Measurements from ENCODE around the gene SLBP. TPM values are rescaled to one million over a fixed set of nuclear protein-coding genes. Genes with fewer than 3 reads are reported as not detected.

SLBP gene
- total and polyA plus RNA-seq, 2 donors (not counting 1 experiment from before 2014, with no cell fraction given): 49.7 to 108 TPM

DNA sequence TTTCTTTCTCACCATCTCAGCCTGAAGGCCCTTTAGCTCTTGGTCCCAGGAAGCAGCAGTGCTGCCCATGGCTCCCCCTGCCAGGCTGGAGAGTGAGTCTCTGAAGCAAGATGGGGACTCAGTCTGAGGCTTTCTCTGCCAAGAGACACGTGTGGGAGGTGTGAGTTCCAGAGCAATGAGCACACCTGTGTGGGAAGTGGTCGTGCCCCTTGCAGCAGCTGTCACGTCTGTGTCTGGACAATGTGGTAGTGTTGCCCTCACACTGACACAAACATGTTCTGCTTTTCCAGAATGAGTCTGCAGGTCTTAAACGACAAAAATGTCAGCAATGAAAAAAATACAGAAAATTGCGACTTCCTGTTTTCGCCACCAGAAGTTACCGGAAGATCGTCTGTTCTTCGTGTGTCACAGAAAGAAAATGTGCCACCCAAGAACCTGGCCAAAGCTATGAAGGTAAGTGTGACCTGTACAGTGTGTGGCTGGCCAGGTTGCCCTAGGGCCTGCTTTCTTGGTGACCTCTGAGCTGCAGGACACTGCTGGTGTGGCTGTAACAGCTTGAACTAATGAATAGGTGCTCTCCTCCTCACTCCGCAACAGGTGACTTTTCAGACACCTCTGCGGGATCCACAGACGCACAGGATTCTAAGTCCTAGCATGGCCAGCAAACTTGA lies 11.1 kb upstream of the SLBP start:
- DNase-seq (ENCODE audit: low read depth in 2 of 2): peak in 1 of 2 donors; percentile 10
- no peaks in the 10 kb centered on the region for H3K27me3 ChIP-seq (ENCODE audit: control insufficient read depth, insufficient read depth, low read length)
- H3K4me2 ChIP-seq (ENCODE audit: extremely low read depth, insufficient read depth, low read length): peak overlapping the region; percentile 95
- H4K20me1 ChIP-seq (ENCODE audit: control insufficient read depth, extremely low read depth, insufficient read depth, low read length): no peaks in the 10 kb centered on the region
- no peak overlapping the region for H3K9ac ChIP-seq (ENCODE audit: insufficient read depth, low read length)
- no peaks in the 10 kb centered on the region for H3K9me3 ChIP-seq (ENCODE audit: control insufficient read depth, insufficient read depth, low read depth, low read length)
- H3K79me2 ChIP-seq (ENCODE audit: control insufficient read depth, insufficient read depth, low read length): peaks cover 75% of the 10 kb centered on the region
- peaks cover 24% of the 10 kb centered on the region for H3K4me1 ChIP-seq (ENCODE audit: control insufficient read depth, extremely low read depth, insufficient read depth, low read length)
- TF ChIP-seq EZH2 (IDR thresholded peaks at IDR 0.05; ENCODE audit: low read length, missing control alignments): no peak
- TF ChIP-seq, protein P1, sequence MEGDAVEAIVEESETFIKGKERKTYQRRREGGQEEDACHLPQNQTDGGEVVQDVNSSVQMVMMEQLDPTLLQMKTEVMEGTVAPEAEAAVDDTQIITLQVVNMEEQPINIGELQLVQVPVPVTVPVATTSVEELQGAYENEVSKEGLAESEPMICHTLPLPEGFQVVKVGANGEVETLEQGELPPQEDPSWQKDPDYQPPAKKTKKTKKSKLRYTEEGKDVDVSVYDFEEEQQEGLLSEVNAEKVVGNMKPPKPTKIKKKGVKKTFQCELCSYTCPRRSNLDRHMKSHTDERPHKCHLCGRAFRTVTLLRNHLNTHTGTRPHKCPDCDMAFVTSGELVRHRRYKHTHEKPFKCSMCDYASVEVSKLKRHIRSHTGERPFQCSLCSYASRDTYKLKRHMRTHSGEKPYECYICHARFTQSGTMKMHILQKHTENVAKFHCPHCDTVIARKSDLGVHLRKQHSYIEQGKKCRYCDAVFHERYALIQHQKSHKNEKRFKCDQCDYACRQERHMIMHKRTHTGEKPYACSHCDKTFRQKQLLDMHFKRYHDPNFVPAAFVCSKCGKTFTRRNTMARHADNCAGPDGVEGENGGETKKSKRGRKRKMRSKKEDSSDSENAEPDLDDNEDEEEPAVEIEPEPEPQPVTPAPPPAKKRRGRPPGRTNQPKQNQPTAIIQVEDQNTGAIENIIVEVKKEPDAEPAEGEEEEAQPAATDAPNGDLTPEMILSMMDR (conservative IDR thresholded peaks at IDR 0.05 in 1 of 2, IDR thresholded peaks at IDR 0.05 in 1 of 2; ENCODE audit: low read depth in 1 of 2, low read length in 2 of 2): no peak
- peak overlapping the region; percentile 2 for H3K27ac ChIP-seq (ENCODE audit: insufficient read depth, low read length)
- no peak overlapping the region for H2AFZ ChIP-seq (ENCODE audit: low read length)
- peak overlapping the region in 1 of 4 experiments; percentile 72 for H3K4me3 ChIP-seq (replicated peaks in 1 of 4; ENCODE audit: control extremely low read depth in 1 of 4, insufficient read depth in 1 of 4, low read depth in 3 of 4, low read length in 4 of 4)
- H3K36me3 ChIP-seq (ENCODE audit: control insufficient read depth, insufficient read depth, low read length): peaks cover 20% of the 10 kb centered on the region

DNA sequence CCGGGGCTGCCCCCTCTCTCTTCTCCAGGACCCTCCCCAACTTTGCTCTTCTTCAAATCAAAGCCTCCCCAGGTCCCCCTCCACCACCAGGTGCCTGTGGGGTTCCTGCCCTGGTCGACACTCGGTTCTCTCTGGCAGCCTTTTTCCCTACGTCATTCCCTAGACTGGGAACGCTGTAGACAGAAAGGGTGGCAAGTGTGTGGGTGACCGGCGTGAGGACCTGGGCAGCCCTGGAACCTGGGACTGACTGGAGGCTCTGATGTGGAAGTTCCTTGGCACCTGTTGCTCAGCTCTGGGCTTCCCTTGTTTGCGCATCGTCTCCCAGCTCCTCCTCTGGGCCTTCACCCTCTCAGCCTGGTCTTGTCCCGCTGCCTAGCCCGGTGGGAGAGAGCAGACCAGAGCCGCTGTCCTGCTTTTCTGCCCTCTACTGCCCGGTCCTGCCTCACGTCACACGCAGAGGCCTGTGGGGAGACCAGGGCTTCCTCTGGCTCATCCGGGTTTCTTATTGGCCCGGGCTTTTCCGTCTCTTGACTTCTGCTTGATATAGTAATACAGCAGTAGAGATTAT lies 10.5 kb upstream of the SLBP start:
- peak overlapping the region; percentile 34 to 78 (median 66) for H3K4me3 ChIP-seq (replicated peaks in 1 of 4; ENCODE audit: control extremely low read depth in 1 of 4, insufficient read depth in 1 of 4, low read depth in 3 of 4, low read length in 4 of 4)
- H3K4me1 ChIP-seq (ENCODE audit: control insufficient read depth, extremely low read depth, insufficient read depth, low read length): peaks cover 23% of the 10 kb centered on the region
- H4K20me1 ChIP-seq (ENCODE audit: control insufficient read depth, extremely low read depth, insufficient read depth, low read length): no peaks in the 10 kb centered on the region
- no peaks in the 10 kb centered on the region for H3K27me3 ChIP-seq (ENCODE audit: control insufficient read depth, insufficient read depth, low read length)
- peak overlapping the region; percentile 95 for H3K4me2 ChIP-seq (ENCODE audit: extremely low read depth, insufficient read depth, low read length)
- no peak overlapping the region for H3K9ac ChIP-seq (ENCODE audit: insufficient read depth, low read length)
- H3K27ac ChIP-seq (ENCODE audit: insufficient read depth, low read length): peak overlapping the region; percentile 61
- H3K79me2 ChIP-seq (ENCODE audit: control insufficient read depth, insufficient read depth, low read length): peaks cover 75% of the 10 kb centered on the region
- no peak for DNase-seq (ENCODE audit: low read depth in 2 of 2)
- TF ChIP-seq EZH2 (IDR thresholded peaks at IDR 0.05; ENCODE audit: low read length, missing control alignments): no peak
- TF ChIP-seq, protein P1 (conservative IDR thresholded peaks at IDR 0.05 in 1 of 2, IDR thresholded peaks at IDR 0.05 in 1 of 2; ENCODE audit: low read depth in 1 of 2, low read length in 2 of 2): no peak
- no peaks in the 10 kb centered on the region for H3K9me3 ChIP-seq (ENCODE audit: control insufficient read depth, insufficient read depth, low read depth, low read length)
- H3K36me3 ChIP-seq (ENCODE audit: control insufficient read depth, insufficient read depth, low read length): peaks cover 19% of the 10 kb centered on the region
- no peak overlapping the region for H2AFZ ChIP-seq (ENCODE audit: low read length)

DNA sequence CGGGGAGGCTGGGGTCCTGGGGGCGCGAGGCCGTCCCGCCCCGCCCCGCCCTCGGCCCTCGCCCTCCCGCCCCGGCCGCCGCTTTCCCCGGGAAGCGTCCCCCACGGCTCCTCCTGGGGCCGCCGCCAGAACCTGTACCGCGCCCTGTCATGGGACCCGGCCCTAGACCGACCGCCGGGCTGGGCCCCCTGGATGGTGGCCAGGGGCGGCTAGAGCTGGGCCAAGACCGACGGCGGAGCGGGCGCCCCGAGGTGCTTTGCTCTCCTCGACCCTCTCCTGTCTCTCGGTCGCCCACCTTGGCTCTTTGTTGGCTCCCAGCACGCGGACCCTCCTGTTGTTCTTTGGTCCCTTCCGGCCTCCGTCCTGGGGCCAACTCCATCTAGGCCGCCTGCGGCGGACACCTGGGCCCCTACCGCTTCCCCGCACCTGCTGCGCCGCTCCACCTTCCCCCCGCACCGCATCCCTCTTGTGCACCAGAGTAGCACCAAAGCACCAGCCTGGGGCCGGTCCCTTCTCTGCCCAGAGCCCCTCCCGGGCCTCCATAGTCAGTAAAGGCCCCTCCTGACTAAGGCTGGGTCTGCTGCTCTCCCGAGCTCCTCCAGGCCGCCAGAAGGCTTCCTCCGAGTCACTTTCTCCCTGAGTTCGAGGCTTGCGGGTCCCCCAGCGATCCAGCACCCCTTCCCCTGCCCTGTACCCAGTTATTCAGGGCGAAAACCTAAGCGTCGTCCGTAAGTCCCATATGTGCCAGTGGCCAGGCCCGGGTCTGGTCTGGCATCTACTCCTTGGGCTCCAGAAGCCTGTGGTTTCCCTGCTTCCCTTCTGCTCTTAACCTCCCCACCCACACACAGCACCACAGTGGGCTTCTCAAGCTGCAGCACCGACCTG lies 9.8 kb upstream of the SLBP start:
- H3K9me3 ChIP-seq (ENCODE audit: control insufficient read depth, insufficient read depth, low read depth, low read length): no peaks in the 10 kb centered on the region
- no peak overlapping the region for H2AFZ ChIP-seq (ENCODE audit: low read length)
- no peak for TF ChIP-seq EZH2 (IDR thresholded peaks at IDR 0.05; ENCODE audit: low read length, missing control alignments)
- TF ChIP-seq, protein P1 (conservative IDR thresholded peaks at IDR 0.05 in 1 of 2, IDR thresholded peaks at IDR 0.05 in 1 of 2; ENCODE audit: low read depth in 1 of 2, low read length in 2 of 2): no peak
- peaks cover 75% of the 10 kb centered on the region for H3K79me2 ChIP-seq (ENCODE audit: control insufficient read depth, insufficient read depth, low read length)
- DNase-seq (ENCODE audit: low read depth in 2 of 2): no peak
- peaks cover 18% of the 10 kb centered on the region for H3K36me3 ChIP-seq (ENCODE audit: control insufficient read depth, insufficient read depth, low read length)
- peak overlapping the region; percentile 34 to 78 (median 66) for H3K4me3 ChIP-seq (replicated peaks in 1 of 4; ENCODE audit: control extremely low read depth in 1 of 4, insufficient read depth in 1 of 4, low read depth in 3 of 4, low read length in 4 of 4)
- peak overlapping the region; percentile 61 for H3K27ac ChIP-seq (ENCODE audit: insufficient read depth, low read length)
- no peaks in the 10 kb centered on the region for H4K20me1 ChIP-seq (ENCODE audit: control insufficient read depth, extremely low read depth, insufficient read depth, low read length)
- H3K4me2 ChIP-seq (ENCODE audit: extremely low read depth, insufficient read depth, low read length): peak overlapping the region; percentile 95
- peak overlapping the region; percentile 53 for H3K9ac ChIP-seq (ENCODE audit: insufficient read depth, low read length)
- H3K27me3 ChIP-seq (ENCODE audit: control insufficient read depth, insufficient read depth, low read length): no peaks in the 10 kb centered on the region
- peaks cover 16% of the 10 kb centered on the region for H3K4me1 ChIP-seq (ENCODE audit: control insufficient read depth, extremely low read depth, insufficient read depth, low read length)

Measured in fibroblast of lung (primary cell).